ENCODE data around the gene PDIA5. TPM values are rescaled to one million over a fixed set of nuclear protein-coding genes. Genes with fewer than 3 reads are reported as not detected.

The PDIA5 gene
- total RNA-seq, 1 experiment from 2014 or later = 53.6 TPM

DNA sequence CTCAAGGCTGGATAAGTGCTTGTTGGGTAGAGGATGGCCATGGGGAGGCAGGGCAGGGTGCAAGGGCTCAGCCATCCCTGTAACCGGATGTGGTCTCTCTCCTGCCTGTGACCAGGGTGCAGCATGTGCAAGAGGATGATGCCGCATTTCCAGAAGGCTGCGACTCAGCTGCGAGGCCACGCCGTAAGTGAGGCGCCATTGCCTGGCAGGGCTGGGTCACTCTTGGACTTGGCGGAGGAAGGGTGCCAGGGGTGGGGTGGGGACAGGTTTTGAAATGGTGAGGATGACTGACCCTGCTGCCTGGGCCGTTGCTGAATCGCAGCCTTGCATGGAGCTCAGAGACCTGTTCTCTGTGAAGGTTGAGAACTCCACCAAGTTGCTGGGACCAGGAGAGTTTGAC is 49.3 kb downstream of the PDIA5 start:
- BruUV-seq (replicated peaks) = no TSS peak
- H3K27ac ChIP-seq (ENCODE audit: low read length) = no peak overlapping the region
- DNase-seq (ENCODE audit: low read depth, low spot score) (no peak), ATAC-seq (no peak)
- in situ Hi-C loops (cut with HindIII; ENCODE audit: low pct_unique_long_range_greater_than_20kb, low sequenced_read_pairs) = no loop called here
- TF ChIP-seq POLR2AphosphoS5 (IDR thresholded peaks at IDR 0.05; ENCODE audit: low read depth, low read length) (no peak), SIN3A (IDR thresholded peaks at IDR 0.05; ENCODE audit: borderline replicate concordance, insufficient read depth, low read depth, low read length) (no peak), TCF7L2 (IDR thresholded peaks at IDR 0.05; ENCODE audit: low read depth, low read length) (no peak)
- TF ChIP-seq, protein P1, sequence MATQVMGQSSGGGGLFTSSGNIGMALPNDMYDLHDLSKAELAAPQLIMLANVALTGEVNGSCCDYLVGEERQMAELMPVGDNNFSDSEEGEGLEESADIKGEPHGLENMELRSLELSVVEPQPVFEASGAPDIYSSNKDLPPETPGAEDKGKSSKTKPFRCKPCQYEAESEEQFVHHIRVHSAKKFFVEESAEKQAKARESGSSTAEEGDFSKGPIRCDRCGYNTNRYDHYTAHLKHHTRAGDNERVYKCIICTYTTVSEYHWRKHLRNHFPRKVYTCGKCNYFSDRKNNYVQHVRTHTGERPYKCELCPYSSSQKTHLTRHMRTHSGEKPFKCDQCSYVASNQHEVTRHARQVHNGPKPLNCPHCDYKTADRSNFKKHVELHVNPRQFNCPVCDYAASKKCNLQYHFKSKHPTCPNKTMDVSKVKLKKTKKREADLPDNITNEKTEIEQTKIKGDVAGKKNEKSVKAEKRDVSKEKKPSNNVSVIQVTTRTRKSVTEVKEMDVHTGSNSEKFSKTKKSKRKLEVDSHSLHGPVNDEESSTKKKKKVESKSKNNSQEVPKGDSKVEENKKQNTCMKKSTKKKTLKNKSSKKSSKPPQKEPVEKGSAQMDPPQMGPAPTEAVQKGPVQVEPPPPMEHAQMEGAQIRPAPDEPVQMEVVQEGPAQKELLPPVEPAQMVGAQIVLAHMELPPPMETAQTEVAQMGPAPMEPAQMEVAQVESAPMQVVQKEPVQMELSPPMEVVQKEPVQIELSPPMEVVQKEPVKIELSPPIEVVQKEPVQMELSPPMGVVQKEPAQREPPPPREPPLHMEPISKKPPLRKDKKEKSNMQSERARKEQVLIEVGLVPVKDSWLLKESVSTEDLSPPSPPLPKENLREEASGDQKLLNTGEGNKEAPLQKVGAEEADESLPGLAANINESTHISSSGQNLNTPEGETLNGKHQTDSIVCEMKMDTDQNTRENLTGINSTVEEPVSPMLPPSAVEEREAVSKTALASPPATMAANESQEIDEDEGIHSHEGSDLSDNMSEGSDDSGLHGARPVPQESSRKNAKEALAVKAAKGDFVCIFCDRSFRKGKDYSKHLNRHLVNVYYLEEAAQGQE (IDR thresholded peaks at IDR 0.05; ENCODE audit: insufficient read depth in 1 of 2, low read depth in 2 of 2, low read length in 1 of 2) = no peak
- POLR2A ChIA-PET = no interaction called here
- no peaks in the 10 kb centered on the region; the same call in none of the 2 replicates for H3K36me3 ChIP-seq (ENCODE audit: control insufficient read depth, insufficient read depth, low read length)
- H3K4me1 ChIP-seq (ENCODE audit: control insufficient read depth, insufficient read depth, low read length) = no peaks in the 10 kb centered on the region
- intact Hi-C loops (cut with micrococcal nuclease; ENCODE audit: unreplicated experiment) = no loop called here
- no peak overlapping the region for H3K4me3 ChIP-seq (ENCODE audit: low read depth in 2 of 2, low read length in 2 of 2)
- CTCF ChIA-PET = no interaction called here
- H3K9me3 ChIP-seq (ENCODE audit: control insufficient read depth, insufficient read depth, low read depth, low read length) = no peaks in the 10 kb centered on the region
- H3K27me3 ChIP-seq (ENCODE audit: control insufficient read depth, insufficient read depth, low read length) = no peaks in the 10 kb centered on the region

GRCh38 chr3:123119388-123119787 is 52.6 kb downstream of the PDIA5 start:
- in situ Hi-C loops (cut with HindIII; ENCODE audit: low pct_unique_long_range_greater_than_20kb, low sequenced_read_pairs) = no loop called here
- DNase-seq (ENCODE audit: low read depth, low spot score) = no peak
- H3K4me1 ChIP-seq (ENCODE audit: control insufficient read depth, insufficient read depth, low read length) = no peaks in the 10 kb centered on the region
- no peak overlapping the region for H3K27ac ChIP-seq (ENCODE audit: low read length)
- POLR2A ChIA-PET = no interaction called here
- no peak for ATAC-seq
- CTCF ChIA-PET = no interaction called here
- H3K27me3 ChIP-seq (ENCODE audit: control insufficient read depth, insufficient read depth, low read length) = no peaks in the 10 kb centered on the region
- TF ChIP-seq, protein P1 (IDR thresholded peaks at IDR 0.05; ENCODE audit: insufficient read depth in 1 of 2, low read depth in 2 of 2, low read length in 1 of 2) = no peak
- TF ChIP-seq SIN3A (IDR thresholded peaks at IDR 0.05; ENCODE audit: borderline replicate concordance, insufficient read depth, low read depth, low read length) (no peak), POLR2AphosphoS5 (IDR thresholded peaks at IDR 0.05; ENCODE audit: low read depth, low read length) (no peak), TCF7L2 (IDR thresholded peaks at IDR 0.05; ENCODE audit: low read depth, low read length) (no peak)
- TF ChIP-seq, protein P2, sequence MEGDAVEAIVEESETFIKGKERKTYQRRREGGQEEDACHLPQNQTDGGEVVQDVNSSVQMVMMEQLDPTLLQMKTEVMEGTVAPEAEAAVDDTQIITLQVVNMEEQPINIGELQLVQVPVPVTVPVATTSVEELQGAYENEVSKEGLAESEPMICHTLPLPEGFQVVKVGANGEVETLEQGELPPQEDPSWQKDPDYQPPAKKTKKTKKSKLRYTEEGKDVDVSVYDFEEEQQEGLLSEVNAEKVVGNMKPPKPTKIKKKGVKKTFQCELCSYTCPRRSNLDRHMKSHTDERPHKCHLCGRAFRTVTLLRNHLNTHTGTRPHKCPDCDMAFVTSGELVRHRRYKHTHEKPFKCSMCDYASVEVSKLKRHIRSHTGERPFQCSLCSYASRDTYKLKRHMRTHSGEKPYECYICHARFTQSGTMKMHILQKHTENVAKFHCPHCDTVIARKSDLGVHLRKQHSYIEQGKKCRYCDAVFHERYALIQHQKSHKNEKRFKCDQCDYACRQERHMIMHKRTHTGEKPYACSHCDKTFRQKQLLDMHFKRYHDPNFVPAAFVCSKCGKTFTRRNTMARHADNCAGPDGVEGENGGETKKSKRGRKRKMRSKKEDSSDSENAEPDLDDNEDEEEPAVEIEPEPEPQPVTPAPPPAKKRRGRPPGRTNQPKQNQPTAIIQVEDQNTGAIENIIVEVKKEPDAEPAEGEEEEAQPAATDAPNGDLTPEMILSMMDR (IDR thresholded peaks at IDR 0.05) = no peak
- intact Hi-C loops (cut with micrococcal nuclease; ENCODE audit: unreplicated experiment) = no loop called here
- peaks cover 4% of the 10 kb centered on the region; the same call in 1 of the 2 replicates for H3K36me3 ChIP-seq (ENCODE audit: control insufficient read depth, insufficient read depth, low read length)
- H3K4me3 ChIP-seq (ENCODE audit: low read depth in 2 of 2, low read length in 2 of 2) = no peak overlapping the region
- H3K9me3 ChIP-seq (ENCODE audit: control insufficient read depth, insufficient read depth, low read depth, low read length) = no peaks in the 10 kb centered on the region
- BruUV-seq (replicated peaks) = no TSS peak
